GM12892 (cell line): ENCODE measurements around the gene GPRC5C.

ENCODE experiments used
- POLR2A ChIP-seq: IDR thresholded peaks from 2 replicates; pipeline ENCODE4 v1.6.1; 2011; ENCODE audit warnings: low read depth, low read length, control low read depth
- TAF1 ChIP-seq: IDR thresholded peaks from 2 replicates; pipeline ENCODE4 v1.6.1; 2011; ENCODE audit warnings: low read depth, mild to moderate bottlenecking, control low read depth, low read length, borderline replicate concordance

DNA sequence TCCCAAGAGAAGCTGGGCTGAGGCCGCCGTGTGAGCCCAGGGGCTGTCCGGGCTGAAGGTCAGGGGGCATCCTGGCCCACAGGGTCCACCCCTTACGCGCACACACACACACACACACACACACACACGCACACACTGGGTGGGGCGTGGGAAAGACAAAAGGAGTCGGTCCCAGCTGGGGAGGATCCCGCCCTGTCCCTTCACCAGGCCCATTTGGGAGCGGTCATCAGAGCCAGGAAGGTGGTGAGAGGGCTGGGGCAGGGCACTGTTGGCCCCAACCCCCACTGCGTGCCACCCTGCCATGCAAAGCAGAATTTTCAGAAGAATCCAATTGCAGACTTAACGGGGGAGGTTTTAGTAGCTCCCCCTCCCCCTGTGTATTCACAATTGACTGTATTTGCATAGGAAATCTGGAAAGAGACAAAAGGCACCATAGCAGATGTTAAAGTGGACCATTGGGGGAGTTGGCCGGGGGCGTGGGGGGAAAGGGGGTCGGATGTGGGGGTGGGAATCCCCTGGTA is 23.2 kb downstream of the GPRC5C start:
- no peak for TF ChIP-seq POLR2A
- TF ChIP-seq TAF1: no peak
